ENCODE data around the gene CAST. TPM values are rescaled to one million over a fixed set of nuclear protein-coding genes. Genes with fewer than 3 reads are reported as not detected.

CAST gene
- total RNA-seq, 4 donors from 2014 or later = 292 to 347 (median 320) TPM

DNA sequence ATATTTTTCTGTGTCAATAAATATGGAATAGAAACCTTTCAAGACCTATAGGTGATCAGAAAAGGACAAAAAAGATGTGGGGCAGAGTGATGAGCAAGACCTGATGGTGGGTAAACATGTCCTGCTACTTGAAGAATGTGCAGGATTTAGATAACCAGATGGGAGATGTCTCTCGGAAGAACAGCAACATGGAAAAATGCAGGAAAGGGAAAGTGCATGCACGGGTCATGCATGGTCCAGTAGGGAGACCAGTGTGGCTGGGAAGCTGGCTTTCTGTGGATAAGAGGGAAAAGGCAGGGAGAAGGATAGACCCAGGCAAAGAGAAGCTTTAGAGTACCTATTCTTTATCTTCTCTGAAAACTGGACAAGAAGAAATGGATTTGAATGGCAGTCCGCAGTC is 7.1 kb upstream of the CAST start:
- H3K27me3 ChIP-seq = no peaks in the 10 kb centered on the region
- TF ChIP-seq POLR2AphosphoS5 (IDR thresholded peaks at IDR 0.05) = no peak
- no peak for TF ChIP-seq EP300 (IDR thresholded peaks at IDR 0.05)
- TF ChIP-seq, protein P1, sequence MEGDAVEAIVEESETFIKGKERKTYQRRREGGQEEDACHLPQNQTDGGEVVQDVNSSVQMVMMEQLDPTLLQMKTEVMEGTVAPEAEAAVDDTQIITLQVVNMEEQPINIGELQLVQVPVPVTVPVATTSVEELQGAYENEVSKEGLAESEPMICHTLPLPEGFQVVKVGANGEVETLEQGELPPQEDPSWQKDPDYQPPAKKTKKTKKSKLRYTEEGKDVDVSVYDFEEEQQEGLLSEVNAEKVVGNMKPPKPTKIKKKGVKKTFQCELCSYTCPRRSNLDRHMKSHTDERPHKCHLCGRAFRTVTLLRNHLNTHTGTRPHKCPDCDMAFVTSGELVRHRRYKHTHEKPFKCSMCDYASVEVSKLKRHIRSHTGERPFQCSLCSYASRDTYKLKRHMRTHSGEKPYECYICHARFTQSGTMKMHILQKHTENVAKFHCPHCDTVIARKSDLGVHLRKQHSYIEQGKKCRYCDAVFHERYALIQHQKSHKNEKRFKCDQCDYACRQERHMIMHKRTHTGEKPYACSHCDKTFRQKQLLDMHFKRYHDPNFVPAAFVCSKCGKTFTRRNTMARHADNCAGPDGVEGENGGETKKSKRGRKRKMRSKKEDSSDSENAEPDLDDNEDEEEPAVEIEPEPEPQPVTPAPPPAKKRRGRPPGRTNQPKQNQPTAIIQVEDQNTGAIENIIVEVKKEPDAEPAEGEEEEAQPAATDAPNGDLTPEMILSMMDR (IDR thresholded peaks at IDR 0.05) = no peak
- TF ChIP-seq POLR2A (IDR thresholded peaks at IDR 0.05) = no peak
- no peaks in the 10 kb centered on the region for H3K9me3 ChIP-seq
- no peak overlapping the region for H3K4me3 ChIP-seq
- 76 to 81% methylated on average over 3 of the region's 3 CpGs for WGBS, 2 donors (ENCODE audit: low coverage in 1 of 2)
- no peak overlapping the region for H3K27ac ChIP-seq
- H3K4me1 ChIP-seq = peaks cover 0 to 6% (median 0%) of the 10 kb centered on the region in 3 donors
- H3K36me3 ChIP-seq = no peaks in the 10 kb centered on the region
- no peak for ATAC-seq

DNA sequence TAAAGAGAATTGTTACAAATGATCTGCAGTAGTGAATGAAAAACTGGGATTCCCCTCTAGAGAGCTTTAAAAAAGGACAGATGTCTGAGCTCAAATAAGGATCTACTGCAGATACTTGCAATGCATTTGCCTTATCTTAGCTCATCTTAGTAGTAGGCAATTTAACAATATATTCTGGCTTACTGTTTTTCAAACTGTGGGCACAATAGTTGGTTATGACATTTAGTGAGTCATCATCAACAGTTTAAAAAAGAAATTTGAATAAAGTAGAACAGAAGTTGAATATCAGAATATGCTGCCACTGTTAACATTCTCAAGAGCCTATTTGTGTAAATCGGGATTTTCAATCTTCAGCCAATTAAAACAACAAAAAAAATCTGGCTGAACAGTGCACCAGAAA is 6.7 kb upstream of the CAST start:
- Histone ChIP-seq H3K27me3 (no peaks in the 10 kb centered on the region), H3K4me3 (no peak overlapping the region), H3K9me3 (no peaks in the 10 kb centered on the region), H3K4me1 (peaks cover 0 to 10% (median 0%) of the 10 kb centered on the region in 3 donors), H3K36me3 (no peaks in the 10 kb centered on the region), H3K27ac (no peak overlapping the region)
- WGBS, 2 donors (ENCODE audit: low coverage in 1 of 2) = 41 to 54% methylated on average over 1 of the region's 1 CpG
- no peak for TF ChIP-seq POLR2A (IDR thresholded peaks at IDR 0.05)
- no peak for TF ChIP-seq POLR2AphosphoS5 (IDR thresholded peaks at IDR 0.05)
- TF ChIP-seq, protein P1 (IDR thresholded peaks at IDR 0.05) = no peak
- no peak for TF ChIP-seq EP300 (IDR thresholded peaks at IDR 0.05)
- ATAC-seq = no peak

DNA sequence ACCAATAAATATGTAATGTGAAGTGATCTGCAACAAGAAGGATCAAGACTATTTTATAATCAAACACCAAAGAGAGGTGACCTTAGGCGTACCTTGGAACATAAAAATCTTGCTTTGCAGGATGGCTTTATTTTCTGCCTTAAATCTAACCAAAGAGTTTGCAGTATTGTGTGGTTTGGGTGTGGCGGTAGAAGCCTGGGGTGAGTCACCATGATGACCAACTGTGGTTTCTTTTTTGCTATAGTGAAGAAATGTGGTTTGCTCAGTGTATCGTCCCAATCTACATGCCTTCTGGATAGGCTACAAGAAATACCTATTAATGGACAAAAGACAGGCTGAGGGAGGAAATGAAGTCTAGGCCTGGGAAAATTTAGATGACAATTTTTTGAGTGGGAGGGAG is 5.1 kb upstream of the CAST start:
- H3K4me3 ChIP-seq = no peak overlapping the region
- no peak for TF ChIP-seq POLR2AphosphoS5 (IDR thresholded peaks at IDR 0.05)
- TF ChIP-seq POLR2A (IDR thresholded peaks at IDR 0.05) = no peak
- TF ChIP-seq, protein P1 (IDR thresholded peaks at IDR 0.05) = no peak
- no peak for TF ChIP-seq EP300 (IDR thresholded peaks at IDR 0.05)
- peak overlapping the region in 1 of 4 donors; percentile 14 for H3K27ac ChIP-seq
- H3K4me1 ChIP-seq = peaks cover 0 to 16% (median 0%) of the 10 kb centered on the region in 3 donors
- H3K36me3 ChIP-seq = no peaks in the 10 kb centered on the region
- peak; percentile 26 for ATAC-seq
- no peaks in the 10 kb centered on the region for H3K27me3 ChIP-seq
- no peaks in the 10 kb centered on the region for H3K9me3 ChIP-seq
- 32 to 61% methylated on average over 3 of the region's 3 CpGs for WGBS, 2 donors (ENCODE audit: low coverage in 1 of 2)

DNA sequence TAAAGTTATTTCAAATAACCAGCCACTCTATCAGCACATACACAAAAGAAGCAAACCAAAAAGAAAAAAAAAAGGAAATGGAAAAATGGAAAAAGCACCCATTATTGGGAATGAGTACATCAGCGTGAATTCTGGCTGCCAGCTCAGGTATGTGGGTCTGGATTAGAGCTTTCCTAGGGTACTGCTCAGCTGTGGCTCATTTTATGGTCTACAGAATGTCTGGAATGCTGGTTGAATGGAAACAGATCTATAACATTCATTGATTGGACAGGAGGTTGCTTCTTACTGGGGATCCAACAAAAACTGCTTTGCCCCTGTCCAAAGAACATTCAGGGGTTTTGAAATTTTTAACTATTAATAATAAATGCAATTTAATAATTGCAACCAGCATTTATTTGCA is 3.9 kb upstream of the CAST start:
- Histone ChIP-seq H3K9me3 (no peaks in the 10 kb centered on the region), H3K4me1 (peaks cover 0 to 18% (median 0%) of the 10 kb centered on the region in 3 donors), H3K27ac (no peak overlapping the region), H3K4me3 (no peak overlapping the region), H3K27me3 (no peaks in the 10 kb centered on the region), H3K36me3 (no peaks in the 10 kb centered on the region)
- TF ChIP-seq POLR2AphosphoS5 (IDR thresholded peaks at IDR 0.05) = no peak
- 100% methylated on average over 1 of the region's 1 CpG for WGBS, 2 donors (ENCODE audit: low coverage in 1 of 2)
- no peak for ATAC-seq

DNA sequence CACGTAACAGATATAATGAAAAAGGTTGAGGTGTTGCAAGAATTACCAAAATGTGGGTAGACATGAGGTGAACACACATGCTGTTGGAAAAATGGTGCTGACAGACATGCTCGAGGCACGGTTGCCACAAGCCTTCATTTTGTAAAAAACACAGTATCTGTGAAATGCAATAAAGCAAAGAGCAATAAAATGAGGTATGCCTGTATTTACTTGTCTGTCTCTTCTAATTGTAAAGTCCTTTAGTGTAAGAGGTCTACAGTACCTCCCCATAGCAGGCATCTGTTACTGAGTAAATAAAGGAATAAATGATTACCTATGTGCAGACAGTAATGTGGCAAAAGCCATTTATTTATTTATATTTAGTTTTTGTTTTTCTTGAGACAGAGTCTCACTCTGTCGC is 3.0 kb upstream of the CAST start:
- no peak for ATAC-seq
- TF ChIP-seq POLR2A (IDR thresholded peaks at IDR 0.05) (no peak), EP300 (IDR thresholded peaks at IDR 0.05) (no peak), POLR2AphosphoS5 (IDR thresholded peaks at IDR 0.05) (no peak)
- TF ChIP-seq, protein P1 (IDR thresholded peaks at IDR 0.05) = no peak

More for the DNA sequence above, 3.0 kb upstream of the CAST start:
- Histone ChIP-seq H3K27me3 (no peaks in the 10 kb centered on the region), H3K4me1 (peaks cover 0 to 27% (median 2%) of the 10 kb centered on the region in 3 donors), H3K36me3 (no peaks in the 10 kb centered on the region), H3K27ac (no peak overlapping the region), H3K9me3 (no peaks in the 10 kb centered on the region), H3K4me3 (no peak overlapping the region)
- 93 to 100% methylated on average over 4 of the region's 4 CpGs for WGBS, 2 donors (ENCODE audit: low coverage in 1 of 2)
